Upper lobe of left lung (tissue), 4 donors: Measurements from ENCODE around the gene TPH2.

Source experiments
- CTCF ChIP-seq, 6 experiments: fragments of 450-650 bp in 4 of 6; fragments of 200-600 bp in 2 of 6; sonication (generic) in 2 of 6; IDR thresholded peaks; one replicate each; pipeline ENCODE4 v1.5.1; 2016 to 2019; ENCODE audit warnings: antibody characterized with exemption in 6 of 6
- POLR2AphosphoS5 ChIP-seq, 2 donors: sonication (generic); formaldehyde crosslinking; IDR thresholded peaks; one replicate each; pipeline ENCODE4 v1.5.1; 2017; ENCODE audit warnings: antibody characterized with exemption in 2 of 2

- TF ChIP-seq POLR2AphosphoS5 (IDR thresholded peaks at IDR 0.05) = no peak
- TF ChIP-seq CTCF (IDR thresholded peaks at IDR 0.05) = no peak
Measured at GRCh38 chr12:72075401-72075800, 136.8 kb downstream of the TPH2 start.
